ENCODE measurements around the gene CEACAM4.

Gene CEACAM4

GRCh38 chr19:41627966-41628675, 1.2 kb upstream of the CEACAM4 start:
- H3K4me3 ChIP-seq (replicated peaks; ENCODE audit: low read depth, low read length): no peak overlapping the region
- TF ChIP-seq CTCF (IDR thresholded peaks at IDR 0.05; ENCODE audit: low read length, missing control alignments): no peak
- no peak for DNase-seq (ENCODE audit: low read depth)

GRCh38 chr19:41626278-41626677, 596 bp downstream of the CEACAM4 start:
- DNase-seq (ENCODE audit: low read depth): no peak
- no peak for TF ChIP-seq CTCF (IDR thresholded peaks at IDR 0.05; ENCODE audit: low read length, missing control alignments)
- H3K4me3 ChIP-seq (replicated peaks; ENCODE audit: low read depth, low read length): no peak overlapping the region

GRCh38 chr19:41624937-41625336, 1.9 kb downstream of the CEACAM4 start:
- no peak overlapping the region for H3K4me3 ChIP-seq (replicated peaks; ENCODE audit: low read depth, low read length)
- DNase-seq (ENCODE audit: low read depth): no peak

GRCh38 chr19:41624515-41624914, 2.4 kb downstream of the CEACAM4 start:
- DNase-seq (ENCODE audit: low read depth): no peak
- no peak for TF ChIP-seq CTCF (IDR thresholded peaks at IDR 0.05; ENCODE audit: low read length, missing control alignments)

More at GRCh38 chr19:41624937-41625336, 1.9 kb downstream of the CEACAM4 start:
- TF ChIP-seq CTCF (IDR thresholded peaks at IDR 0.05; ENCODE audit: low read length, missing control alignments): no peak

GRCh38 chr19:41623360-41623759, 3.5 kb downstream of the CEACAM4 start:
- DNase-seq (ENCODE audit: low read depth): no peak
- H3K4me3 ChIP-seq (replicated peaks; ENCODE audit: low read depth, low read length): no peak overlapping the region
- no peak for TF ChIP-seq CTCF (IDR thresholded peaks at IDR 0.05; ENCODE audit: low read length, missing control alignments)

More at GRCh38 chr19:41624515-41624914, 2.4 kb downstream of the CEACAM4 start:
- no peak overlapping the region for H3K4me3 ChIP-seq (replicated peaks; ENCODE audit: low read depth, low read length)

GRCh38 chr19:41621654-41622053, 5.2 kb downstream of the CEACAM4 start:
- H3K4me3 ChIP-seq (replicated peaks; ENCODE audit: low read depth, low read length): no peak overlapping the region
- no peak for TF ChIP-seq CTCF (IDR thresholded peaks at IDR 0.05; ENCODE audit: low read length, missing control alignments)
- no peak for DNase-seq (ENCODE audit: low read depth)

GRCh38 chr19:41621226-41621625, 5.6 kb downstream of the CEACAM4 start:
- DNase-seq (ENCODE audit: low read depth): no peak
- no peak for TF ChIP-seq CTCF (IDR thresholded peaks at IDR 0.05; ENCODE audit: low read length, missing control alignments)
- no peak overlapping the region for H3K4me3 ChIP-seq (replicated peaks; ENCODE audit: low read depth, low read length)

Data from fibroblast of pulmonary artery (primary cell).